GM23338 (cell line): ENCODE results near the gene RASGRP1. TPM values are rescaled to one million over a fixed set of nuclear protein-coding genes. Genes with fewer than 3 reads are reported as not detected.

Experiments used
- ATAC-seq: fragments of 200-7000 bp; cut with Tn5 transposase; 3 replicates; pipeline ENCODE4 v1.9.1; 2020
- DNase-seq: peaks from one replicate; pipeline ENCODE4 v3.0.0-alpha.2; 2015; ENCODE audit warnings: low spot score
- H2AFZ ChIP-seq: fragments of 200-600 bp; sonication (generic); 2 replicates; pipeline ENCODE4 v1.8.0; 2016; ENCODE audit warnings: antibody characterized with exemption, mild to moderate bottlenecking, moderate library complexity
- H3F3A ChIP-seq: fragments of 200-600 bp; sonication (generic); replicated peaks from 2 replicates; pipeline ENCODE4 v1.8.0; 2017; ENCODE audit warnings: antibody characterized with exemption, mixed run types, low read depth
- H3K27ac ChIP-seq: fragments of 200-600 bp; sonication (generic); 2 replicates; pipeline ENCODE4 v1.6.1; 2016; ENCODE audit warnings: low read depth
- H3K27me3 ChIP-seq: fragments of 200-600 bp; sonication (generic); 2 replicates; pipeline ENCODE4 v1.8.0; 2016; ENCODE audit warnings: mild to moderate bottlenecking, mixed run types, moderate library complexity; ENCODE audit not compliant: insufficient read depth
- H3K36me3 ChIP-seq: fragments of 200-600 bp; sonication (generic); 2 replicates; pipeline ENCODE4 v1.8.0; 2016; ENCODE audit warnings: mild to moderate bottlenecking; ENCODE audit not compliant: insufficient read depth
- H3K4me1 ChIP-seq: fragments of 200-600 bp; sonication (generic); 2 replicates; pipeline ENCODE4 v1.8.0; 2016; ENCODE audit warnings: mild to moderate bottlenecking, moderate library complexity; ENCODE audit not compliant: insufficient read depth
- H3K4me2 ChIP-seq: fragments of 200-600 bp; sonication (generic); 2 replicates; pipeline ENCODE4 v1.7.1; 2017; ENCODE audit warnings: mixed run types
- H3K4me3 ChIP-seq: fragments of 200-600 bp; sonication (generic); 2 replicates; pipeline ENCODE4 v1.6.1; 2016; ENCODE audit warnings: mixed run types
- H3K79me2 ChIP-seq: fragments of 200-600 bp; sonication (generic); replicated peaks from 2 replicates; pipeline ENCODE4 v1.8.0; 2017; ENCODE audit warnings: mild to moderate bottlenecking; ENCODE audit not compliant: insufficient read depth
- H3K9me2 ChIP-seq: fragments of 200-600 bp; sonication (generic); 2 replicates; pipeline ENCODE4 v1.8.0; 2017; ENCODE audit not compliant: insufficient read depth
- H4K20me1 ChIP-seq: fragments of 200-600 bp; sonication (generic); replicated peaks from 2 replicates; pipeline ENCODE4 v1.8.0; 2017; ENCODE audit warnings: mild to moderate bottlenecking; ENCODE audit not compliant: insufficient read depth
- H3K27ac Mint-ChIP-seq: 2 replicates; pipeline ENCODE4 v1.8.0; 2020; ENCODE audit warnings: inconsistent platforms, mild to moderate bottlenecking, moderate library complexity, mixed read lengths
- H3K27me3 Mint-ChIP-seq: 3 replicates; pipeline ENCODE4 v1.8.0; 2022; ENCODE audit warnings: low read depth, mild to moderate bottlenecking, moderate library complexity, mixed read lengths, inconsistent platforms; ENCODE audit not compliant: insufficient read depth, poor library complexity
- H3K36me3 Mint-ChIP-seq: 3 replicates; pipeline ENCODE4 v1.8.0; 2021; ENCODE audit warnings: low read depth, mild to moderate bottlenecking, inconsistent platforms, moderate library complexity, mixed read lengths
- H3K4me1 Mint-ChIP-seq: 3 replicates; pipeline ENCODE4 v1.8.0; 2020; ENCODE audit warnings: mild to moderate bottlenecking, inconsistent platforms, mixed read lengths
- H3K4me3 Mint-ChIP-seq: 3 replicates; pipeline ENCODE4 v1.8.0; 2021; ENCODE audit warnings: moderate library complexity, mild to moderate bottlenecking, inconsistent platforms, mixed read lengths
- H3K9me3 Mint-ChIP-seq: 3 replicates; pipeline ENCODE4 v1.8.0; 2020; ENCODE audit warnings: moderate library complexity, mild to moderate bottlenecking, inconsistent platforms, mixed read lengths
- EZH2 ChIP-seq: fragments of 200-600 bp; sonication (generic); IDR thresholded peaks from one replicate; pipeline ENCODE4 v1.8.0; 2017; ENCODE audit warnings: antibody characterized with exemption, mild to moderate bottlenecking, low read depth; ENCODE audit not compliant: unreplicated experiment
- NANOG ChIP-seq: IDR thresholded peaks from 2 replicates; pipeline ENCODE4 v1.6.1; 2016; ENCODE audit warnings: antibody characterized with exemption, borderline replicate concordance
- POLR2AphosphoS5 ChIP-seq: IDR thresholded peaks from 2 replicates; pipeline ENCODE4 v1.6.1; 2016; ENCODE audit warnings: antibody characterized with exemption, low read depth
- polyA plus RNA-seq: library from polyadenylated mRNA; unstranded; fragments of >200 nt; fragmentation: Nextera tagmentation; extraction: Ambion mirVana; gene quantifications from 2 replicates; pipeline ENCODE4 v1.2.1, GENCODE V29; 2016
- total RNA-seq: library from RNA; depleted of rRNA; stranded (reverse); fragments of >200 nt; shearing (Covaris generic); gene quantifications from 2 replicates; pipeline ENCODE4 v1.2.3, GENCODE V29; 2014
- TF ChIP-seq, protein P1 (sequence below): fragments of 250-450 bp; sonication (Bioruptor Pico); IDR thresholded peaks from 2 replicates; pipeline ENCODE4 v1.5.0; 2020; ENCODE audit warnings: mild to moderate bottlenecking, moderate library complexity
- TF ChIP-seq, protein P2 (sequence below), 2 experiments: fragments of 200-600 bp in 1 of 2; sonication (generic) in 1 of 2; conservative IDR thresholded peaks; 2 replicates each; pipeline versions ENCODE4 v1.5.1 to v1.6.1; 2016 to 2017; ENCODE audit warnings: antibody characterized with exemption in 2 of 2, low read depth in 2 of 2, mild to moderate bottlenecking in 2 of 2, moderate library complexity in 1 of 2

Gene RASGRP1
- total and polyA plus RNA-seq, 2 experiments from 2014 or later = 1.1 to 1.2 TPM

DNA sequence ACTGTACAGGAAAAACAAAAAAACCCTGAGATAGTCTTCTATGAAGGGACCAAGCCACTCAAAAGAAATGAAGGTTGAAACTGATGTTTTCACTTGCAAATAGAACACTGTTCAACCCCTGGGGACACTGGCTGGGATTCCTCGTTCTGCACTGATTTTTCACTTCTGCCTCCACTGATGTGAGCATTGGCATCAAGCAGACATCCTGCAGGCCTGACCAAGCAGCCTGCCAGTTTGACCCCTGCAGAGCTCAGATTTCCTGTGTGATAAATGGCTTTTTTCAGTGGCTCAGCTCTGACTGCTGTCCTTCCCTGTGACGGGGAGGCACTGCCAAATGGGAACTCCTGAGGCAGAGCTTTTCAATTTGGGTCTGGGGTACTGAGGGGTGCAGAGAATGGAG is 50.0 kb downstream of the RASGRP1 start (continued):
- TF ChIP-seq, protein P1, sequence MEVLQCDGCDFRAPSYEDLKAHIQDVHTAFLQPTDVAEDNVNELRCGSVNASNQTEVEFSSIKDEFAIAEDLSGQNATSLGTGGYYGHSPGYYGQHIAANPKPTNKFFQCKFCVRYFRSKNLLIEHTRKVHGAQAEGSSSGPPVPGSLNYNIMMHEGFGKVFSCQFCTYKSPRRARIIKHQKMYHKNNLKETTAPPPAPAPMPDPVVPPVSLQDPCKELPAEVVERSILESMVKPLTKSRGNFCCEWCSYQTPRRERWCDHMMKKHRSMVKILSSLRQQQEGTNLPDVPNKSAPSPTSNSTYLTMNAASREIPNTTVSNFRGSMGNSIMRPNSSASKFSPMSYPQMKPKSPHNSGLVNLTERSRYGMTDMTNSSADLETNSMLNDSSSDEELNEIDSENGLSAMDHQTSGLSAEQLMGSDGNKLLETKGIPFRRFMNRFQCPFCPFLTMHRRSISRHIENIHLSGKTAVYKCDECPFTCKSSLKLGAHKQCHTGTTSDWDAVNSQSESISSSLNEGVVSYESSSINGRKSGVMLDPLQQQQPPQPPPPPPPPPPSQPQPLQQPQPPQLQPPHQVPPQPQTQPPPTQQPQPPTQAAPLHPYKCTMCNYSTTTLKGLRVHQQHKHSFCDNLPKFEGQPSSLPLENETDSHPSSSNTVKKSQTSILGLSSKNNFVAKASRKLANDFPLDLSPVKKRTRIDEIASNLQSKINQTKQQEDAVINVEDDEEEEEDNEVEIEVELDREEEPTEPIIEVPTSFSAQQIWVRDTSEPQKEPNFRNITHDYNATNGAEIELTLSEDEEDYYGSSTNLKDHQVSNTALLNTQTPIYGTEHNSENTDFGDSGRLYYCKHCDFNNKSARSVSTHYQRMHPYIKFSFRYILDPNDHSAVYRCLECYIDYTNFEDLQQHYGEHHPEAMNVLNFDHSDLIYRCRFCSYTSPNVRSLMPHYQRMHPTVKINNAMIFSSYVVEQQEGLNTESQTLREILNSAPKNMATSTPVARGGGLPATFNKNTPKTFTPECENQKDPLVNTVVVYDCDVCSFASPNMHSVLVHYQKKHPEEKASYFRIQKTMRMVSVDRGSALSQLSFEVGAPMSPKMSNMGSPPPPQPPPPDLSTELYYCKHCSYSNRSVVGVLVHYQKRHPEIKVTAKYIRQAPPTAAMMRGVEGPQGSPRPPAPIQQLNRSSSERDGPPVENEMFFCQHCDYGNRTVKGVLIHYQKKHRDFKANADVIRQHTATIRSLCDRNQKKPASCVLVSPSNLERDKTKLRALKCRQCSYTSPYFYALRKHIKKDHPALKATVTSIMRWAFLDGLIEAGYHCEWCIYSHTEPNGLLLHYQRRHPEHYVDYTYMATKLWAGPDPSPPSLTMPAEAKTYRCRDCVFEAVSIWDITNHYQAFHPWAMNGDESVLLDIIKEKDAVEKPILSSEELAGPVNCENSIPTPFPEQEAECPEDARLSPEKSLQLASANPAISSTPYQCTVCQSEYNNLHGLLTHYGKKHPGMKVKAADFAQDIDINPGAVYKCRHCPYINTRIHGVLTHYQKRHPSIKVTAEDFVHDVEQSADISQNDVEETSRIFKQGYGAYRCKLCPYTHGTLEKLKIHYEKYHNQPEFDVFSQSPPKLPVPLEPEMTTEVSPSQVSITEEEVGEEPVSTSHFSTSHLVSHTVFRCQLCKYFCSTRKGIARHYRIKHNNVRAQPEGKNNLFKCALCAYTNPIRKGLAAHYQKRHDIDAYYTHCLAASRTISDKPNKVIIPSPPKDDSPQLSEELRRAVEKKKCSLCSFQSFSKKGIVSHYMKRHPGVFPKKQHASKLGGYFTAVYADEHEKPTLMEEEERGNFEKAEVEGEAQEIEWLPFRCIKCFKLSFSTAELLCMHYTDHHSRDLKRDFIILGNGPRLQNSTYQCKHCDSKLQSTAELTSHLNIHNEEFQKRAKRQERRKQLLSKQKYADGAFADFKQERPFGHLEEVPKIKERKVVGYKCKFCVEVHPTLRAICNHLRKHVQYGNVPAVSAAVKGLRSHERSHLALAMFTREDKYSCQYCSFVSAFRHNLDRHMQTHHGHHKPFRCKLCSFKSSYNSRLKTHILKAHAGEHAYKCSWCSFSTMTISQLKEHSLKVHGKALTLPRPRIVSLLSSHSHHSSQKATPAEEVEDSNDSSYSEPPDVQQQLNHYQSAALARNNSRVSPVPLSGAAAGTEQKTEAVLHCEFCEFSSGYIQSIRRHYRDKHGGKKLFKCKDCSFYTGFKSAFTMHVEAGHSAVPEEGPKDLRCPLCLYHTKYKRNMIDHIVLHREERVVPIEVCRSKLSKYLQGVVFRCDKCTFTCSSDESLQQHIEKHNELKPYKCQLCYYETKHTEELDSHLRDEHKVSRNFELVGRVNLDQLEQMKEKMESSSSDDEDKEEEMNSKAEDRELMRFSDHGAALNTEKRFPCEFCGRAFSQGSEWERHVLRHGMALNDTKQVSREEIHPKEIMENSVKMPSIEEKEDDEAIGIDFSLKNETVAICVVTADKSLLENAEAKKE (CRISPR knock-in tag) = no peak
- TF ChIP-seq NANOG (no peak), POLR2AphosphoS5 (no peak)
- TF ChIP-seq, protein P2, sequence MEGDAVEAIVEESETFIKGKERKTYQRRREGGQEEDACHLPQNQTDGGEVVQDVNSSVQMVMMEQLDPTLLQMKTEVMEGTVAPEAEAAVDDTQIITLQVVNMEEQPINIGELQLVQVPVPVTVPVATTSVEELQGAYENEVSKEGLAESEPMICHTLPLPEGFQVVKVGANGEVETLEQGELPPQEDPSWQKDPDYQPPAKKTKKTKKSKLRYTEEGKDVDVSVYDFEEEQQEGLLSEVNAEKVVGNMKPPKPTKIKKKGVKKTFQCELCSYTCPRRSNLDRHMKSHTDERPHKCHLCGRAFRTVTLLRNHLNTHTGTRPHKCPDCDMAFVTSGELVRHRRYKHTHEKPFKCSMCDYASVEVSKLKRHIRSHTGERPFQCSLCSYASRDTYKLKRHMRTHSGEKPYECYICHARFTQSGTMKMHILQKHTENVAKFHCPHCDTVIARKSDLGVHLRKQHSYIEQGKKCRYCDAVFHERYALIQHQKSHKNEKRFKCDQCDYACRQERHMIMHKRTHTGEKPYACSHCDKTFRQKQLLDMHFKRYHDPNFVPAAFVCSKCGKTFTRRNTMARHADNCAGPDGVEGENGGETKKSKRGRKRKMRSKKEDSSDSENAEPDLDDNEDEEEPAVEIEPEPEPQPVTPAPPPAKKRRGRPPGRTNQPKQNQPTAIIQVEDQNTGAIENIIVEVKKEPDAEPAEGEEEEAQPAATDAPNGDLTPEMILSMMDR (conservative IDR thresholded peaks at IDR 0.05; ENCODE audit: low read depth in 2 of 2) = no peak

DNA sequence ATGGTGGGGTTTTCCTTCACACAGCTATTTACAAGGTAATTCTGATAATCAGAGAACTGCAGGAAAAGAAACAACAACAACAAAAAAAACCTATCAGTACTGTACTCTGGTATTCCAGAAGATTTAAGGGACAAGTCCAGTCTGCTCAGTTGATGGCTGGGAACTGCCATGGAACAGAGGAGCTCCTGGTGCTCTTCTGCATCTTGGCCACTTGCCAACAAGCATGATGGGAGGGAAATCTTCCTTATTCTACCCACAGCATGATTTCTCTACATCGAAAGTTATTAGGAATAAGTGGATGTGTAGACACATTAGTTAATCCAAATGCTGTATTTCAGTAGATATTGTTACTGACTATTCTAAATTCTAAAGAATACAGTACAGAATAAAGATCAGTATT is 51.7 kb downstream of the RASGRP1 start:
- no peaks in the 10 kb centered on the region for H4K20me1 ChIP-seq
- H3K27ac ChIP-seq = no peak overlapping the region
- TF ChIP-seq EZH2 = no peak
- Mint-ChIP-seq H3K36me3 (peaks cover 4% of the 10 kb centered on the region; the same call in 1 of the 3 replicates), H3K27me3 (peaks cover 2% of the 10 kb centered on the region), H3K4me1 (peaks cover 38% of the 10 kb centered on the region), H3K9me3 (no peaks in the 10 kb centered on the region), H3K27ac (no peak overlapping the region), H3K4me3 (no peak overlapping the region)
- no peak overlapping the region for H3K4me2 ChIP-seq
- H3K4me3 ChIP-seq = no peak overlapping the region
- H3K4me1 ChIP-seq = peaks cover 23% of the 10 kb centered on the region
- no peak overlapping the region for H2AFZ ChIP-seq
- no peaks in the 10 kb centered on the region for H3K9me2 ChIP-seq
- H3K79me2 ChIP-seq = no peaks in the 10 kb centered on the region
- no peaks in the 10 kb centered on the region for H3F3A ChIP-seq
- no peaks in the 10 kb centered on the region for H3K27me3 ChIP-seq
- DNase-seq (no peak), ATAC-seq (no peak)
- H3K36me3 ChIP-seq = no peaks in the 10 kb centered on the region
